Stimulated activated CD8-positive, alpha-beta memory T cell treated with anti-CD3 and anti-CD28 coated beads, Interleukin-12 subunit alpha, Interleukin-12 subunit beta, amount 100 ng/mL, for 1 hour (primary cell): ENCODE measurements around the gene NGF.

Experiments used
- DNase-seq: peaks from one replicate; pipeline ENCODE4 v3.0.0-alpha.2; 2020; ENCODE audit warnings: low read depth

Gene NGF

DNA sequence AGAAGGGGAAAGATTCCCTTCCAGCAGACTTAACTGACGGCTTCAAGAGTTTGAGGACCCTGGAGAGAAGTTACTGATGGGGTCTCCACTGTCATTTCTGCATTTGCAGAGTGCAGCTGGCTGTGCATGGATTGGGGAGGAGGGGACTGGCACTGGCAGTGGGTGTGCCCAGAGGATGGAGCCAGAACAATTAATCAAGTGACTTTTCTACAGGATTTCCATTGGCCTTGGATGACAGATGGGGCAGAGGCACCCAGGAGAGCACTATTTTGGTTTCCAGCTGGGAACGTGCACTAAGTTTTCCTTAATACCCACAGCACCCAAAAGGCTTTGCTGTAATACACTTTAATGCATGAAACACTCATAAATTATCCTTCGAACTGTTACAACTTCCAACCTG lies 1.3 kb downstream of the NGF start:
- no peak for DNase-seq

DNA sequence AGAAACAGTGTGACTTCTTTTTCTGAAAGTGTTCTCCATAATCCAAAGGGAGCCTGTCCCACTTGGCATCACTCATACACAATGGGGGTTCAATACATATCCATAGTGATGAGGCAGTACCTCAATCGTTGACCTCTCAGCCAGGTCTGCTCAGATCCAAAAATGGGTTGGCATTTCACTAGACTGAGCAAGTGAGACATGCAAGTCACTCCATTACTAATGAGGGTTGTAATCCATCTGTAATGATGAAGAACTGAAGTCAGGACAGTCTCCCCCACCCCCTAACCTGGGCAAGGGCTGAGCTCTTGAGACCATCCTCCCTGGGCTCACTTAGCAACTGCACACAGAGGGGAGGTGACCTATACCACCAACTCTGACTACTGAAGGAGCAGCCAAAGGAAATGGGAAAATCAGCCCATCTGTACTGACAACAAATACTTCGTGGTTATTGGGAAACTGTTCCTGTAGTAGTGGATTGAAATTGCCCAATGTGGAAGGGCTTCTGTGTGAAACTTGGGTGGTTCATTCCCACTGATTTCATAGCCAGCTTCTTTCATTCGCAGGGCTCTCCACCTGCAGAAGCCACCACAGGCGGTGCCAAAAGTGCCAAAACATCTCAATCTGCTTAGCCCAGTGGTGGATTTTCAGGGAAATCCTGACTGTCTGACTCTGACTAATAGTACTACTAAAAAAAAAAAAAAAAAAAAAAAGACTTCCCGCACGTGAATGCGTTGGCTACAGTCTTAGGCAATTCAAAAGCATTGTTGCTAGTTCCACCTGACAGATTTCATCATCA lies 5.0 kb downstream of the NGF start:
- DNase-seq = no peak

DNA sequence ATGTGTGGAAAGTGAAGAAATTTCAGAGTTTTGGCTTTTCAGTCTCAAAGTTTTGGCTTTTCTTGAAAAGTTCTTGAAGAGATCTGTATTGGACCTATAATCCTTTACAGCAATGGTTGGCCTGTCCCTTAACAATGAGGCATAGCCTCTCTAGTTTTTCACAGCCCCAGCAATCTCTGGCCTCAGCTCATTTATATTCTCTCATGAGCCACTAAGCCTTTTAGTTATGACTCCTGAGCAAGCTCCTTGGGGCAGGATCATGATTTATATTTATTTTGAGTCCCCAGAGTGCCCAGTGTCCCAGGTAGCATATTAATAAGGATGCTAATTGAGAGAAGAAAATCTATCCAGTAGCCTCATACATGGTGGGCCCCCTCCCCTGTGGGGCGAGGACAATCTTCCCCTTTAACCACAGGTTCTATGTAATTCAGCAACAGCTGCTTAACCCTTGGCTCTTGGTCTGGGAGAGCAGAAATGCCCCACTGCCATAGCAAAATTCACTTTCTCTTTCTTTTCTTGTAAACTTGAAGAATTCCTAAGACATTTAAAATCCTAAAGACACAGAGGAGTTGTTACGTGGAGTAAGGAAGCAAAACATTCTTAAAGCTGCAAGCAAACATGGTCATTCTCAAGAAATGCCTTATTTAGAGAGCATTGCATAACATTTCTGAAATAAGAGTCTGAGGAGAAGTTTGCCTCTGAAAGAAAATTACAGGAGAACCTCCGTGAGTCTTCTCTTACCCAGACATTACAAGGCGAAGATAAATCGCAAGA lies 6.3 kb downstream of the NGF start:
- DNase-seq = no peak

DNA sequence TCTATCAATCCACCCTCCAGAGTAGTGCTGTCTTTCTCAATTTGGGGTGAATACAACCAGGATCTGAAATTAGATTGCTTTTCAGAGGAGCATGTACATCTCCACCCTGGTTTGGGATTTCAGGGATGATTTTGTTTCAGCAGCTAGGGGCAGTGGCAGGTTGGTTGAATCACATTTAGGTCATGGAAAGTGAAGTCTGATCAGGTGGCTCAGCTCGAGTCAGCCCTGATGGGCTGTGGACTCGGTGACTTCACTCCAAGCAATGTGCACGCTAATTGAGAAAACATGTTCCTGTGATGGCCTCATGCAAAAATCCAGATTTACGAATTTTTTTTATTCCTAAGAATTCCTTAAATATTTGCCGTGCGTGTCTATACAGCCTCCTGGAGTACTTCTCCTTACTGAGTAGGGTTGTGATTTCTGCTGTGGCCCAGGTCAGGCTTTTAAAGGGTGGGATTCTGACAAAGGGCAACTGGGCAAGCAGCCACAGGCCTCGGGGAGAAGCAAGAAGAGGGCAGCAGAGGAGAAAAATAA lies 7.5 kb downstream of the NGF start:
- no peak for DNase-seq

DNA sequence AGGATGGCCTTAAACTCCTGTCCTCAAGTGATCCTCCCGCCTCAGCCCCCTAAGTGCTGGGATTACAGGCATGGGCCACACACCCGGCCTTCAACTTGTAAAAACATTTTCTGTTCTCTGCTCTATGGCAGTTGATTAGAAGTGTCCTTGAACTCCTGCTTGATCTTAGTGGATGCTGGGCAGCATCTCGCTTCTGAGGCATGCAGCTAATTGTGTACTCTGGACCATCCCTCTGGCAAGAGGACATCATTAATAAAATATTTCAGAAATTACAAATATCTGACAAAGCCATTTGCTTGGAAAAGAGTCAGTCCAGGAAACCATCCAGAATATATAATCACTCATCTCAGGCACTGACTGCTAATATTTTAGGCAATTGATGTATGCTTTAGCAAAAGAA lies 8.1 kb downstream of the NGF start:
- no peak for DNase-seq

DNA sequence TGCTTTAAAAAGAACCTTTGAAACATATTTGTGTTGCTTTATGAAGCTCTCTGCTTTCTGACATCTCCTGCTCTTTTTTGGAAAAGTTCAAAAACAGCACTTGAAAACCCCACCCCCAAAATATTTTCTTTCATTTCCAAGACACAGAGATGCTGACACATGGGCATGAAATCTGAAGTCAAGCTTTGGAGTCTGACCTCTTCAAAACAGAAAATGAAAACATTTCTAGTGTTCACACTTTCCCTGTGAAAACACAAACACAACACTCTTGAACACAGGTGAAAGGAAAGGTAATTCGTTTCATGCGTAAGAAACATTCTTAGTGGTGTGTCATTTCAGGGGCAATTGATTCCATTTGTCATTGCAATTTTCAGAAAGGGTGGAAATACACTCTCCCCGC lies 10.8 kb downstream of the NGF start:
- no peak for DNase-seq

DNA sequence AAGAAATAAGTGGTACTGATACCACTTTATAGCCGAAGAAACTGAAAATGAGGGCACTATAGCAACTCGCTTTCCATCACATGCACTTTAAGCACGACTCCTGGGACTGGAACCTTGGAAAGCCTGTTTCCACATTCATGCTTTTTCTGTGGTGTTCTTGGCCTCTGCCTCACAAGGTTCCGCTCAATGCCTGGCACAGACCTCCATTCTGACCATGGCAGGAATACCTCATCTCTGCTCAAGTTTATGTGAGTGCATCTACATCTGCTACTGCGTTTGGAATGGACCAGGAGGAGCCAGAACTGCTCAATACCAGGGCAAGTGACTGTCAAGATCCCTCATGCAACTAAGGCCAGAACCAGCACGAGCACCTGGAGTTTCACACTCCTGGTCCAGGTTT lies 11.6 kb downstream of the NGF start:
- no peak for DNase-seq

DNA sequence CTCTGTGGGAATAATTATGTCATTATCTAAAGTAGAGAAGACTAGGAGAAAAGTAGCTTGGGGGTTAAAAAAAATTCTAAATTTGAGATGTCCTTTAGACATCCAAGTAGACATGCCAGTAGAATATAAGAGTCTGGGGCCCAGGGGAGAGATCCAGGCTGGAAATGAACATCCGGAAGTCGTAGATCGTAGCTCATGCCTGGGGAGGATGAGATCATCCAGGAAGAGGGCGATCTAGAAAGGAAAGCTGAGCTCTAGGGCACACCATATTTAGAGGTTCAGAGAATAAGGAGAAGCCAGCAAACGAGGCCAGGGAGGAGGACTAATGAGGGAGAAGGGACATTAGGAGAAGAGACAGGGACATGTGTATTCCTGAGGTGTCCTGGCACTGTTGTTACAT lies 12.2 kb downstream of the NGF start:
- no peak for DNase-seq

DNA sequence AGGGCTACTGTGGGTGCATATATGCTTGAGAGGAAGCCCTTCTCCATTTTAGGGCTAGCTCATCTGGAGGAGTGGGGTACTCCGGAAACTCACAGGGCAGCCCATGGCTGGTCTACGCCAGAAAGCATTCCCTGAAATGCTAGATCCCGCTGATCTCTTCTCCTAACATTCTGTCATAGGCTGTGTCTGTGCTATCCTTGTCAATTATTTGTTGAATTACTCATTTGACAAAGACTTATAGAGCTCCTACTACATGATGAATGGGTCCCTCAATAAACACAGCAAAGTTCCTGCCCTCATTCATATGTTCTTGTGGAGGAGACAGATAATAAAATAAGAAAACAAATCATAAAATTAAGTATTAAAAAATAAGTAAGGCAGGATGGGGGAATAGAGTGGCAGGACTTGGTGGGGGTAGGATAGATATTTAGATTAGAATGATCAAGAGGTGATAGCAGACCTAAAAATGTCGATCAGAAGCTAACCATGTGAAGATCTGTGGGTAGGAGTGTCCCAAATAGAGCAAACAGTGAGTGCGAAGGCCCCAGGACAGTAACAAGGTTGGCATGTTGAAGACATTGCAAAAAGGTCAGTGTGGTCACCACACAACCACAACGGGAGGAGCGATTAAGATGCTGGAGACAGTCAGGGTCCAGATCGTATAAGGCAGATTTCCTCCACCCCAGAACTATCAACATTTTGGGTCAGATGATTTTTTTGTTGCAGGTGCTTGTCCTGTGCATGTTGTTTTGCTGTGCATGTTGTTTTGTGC lies 13.2 kb downstream of the NGF start:
- DNase-seq = no peak

DNA sequence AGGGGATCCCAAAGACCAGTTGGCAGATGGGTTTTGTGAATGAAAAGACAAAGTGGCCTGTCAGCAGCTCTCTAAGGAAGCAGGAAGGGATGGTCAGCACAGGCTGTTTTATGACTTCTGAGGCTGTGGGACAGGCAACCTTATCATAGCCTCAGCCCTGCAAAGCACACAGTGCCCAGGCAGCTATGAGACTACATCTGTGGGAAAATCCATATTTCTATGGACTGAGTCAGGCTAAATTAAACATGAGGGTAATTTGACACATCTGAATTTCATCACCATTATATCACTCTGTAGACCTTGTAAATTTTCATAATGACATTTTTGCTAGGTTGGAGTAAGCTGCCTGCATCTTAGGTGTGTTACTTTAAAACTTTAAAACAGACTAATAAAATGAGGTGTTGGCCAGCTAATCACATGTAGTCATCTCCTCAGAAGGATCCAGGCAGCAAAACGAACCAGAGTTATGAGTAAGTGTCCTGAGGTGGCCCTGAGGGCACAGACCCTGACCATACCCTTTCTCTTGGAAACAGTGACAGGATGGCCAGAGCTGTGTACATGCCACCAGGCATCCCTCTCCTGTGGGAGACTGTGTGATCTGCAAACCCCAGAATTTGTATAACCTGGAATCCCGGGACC lies 14.6 kb downstream of the NGF start:
- no peak for DNase-seq

DNA sequence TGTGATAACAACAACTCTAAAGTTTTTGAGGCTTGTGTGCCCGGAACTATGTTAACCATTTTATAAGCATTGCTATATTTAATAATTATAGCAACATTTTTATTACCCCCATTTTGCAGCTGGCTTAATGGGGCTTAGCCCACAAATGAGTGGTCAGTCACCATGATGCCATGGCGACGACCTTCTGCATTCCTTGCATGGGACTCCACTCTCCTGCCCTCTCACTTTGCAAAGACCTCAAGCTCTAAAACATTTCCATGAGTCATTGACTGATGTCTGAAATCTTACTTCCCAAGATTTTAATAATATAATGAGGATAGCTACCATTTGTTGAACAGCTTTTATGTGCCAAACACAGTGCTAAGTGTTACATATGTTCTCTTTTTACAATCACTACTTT lies 15.4 kb downstream of the NGF start:
- no peak for DNase-seq

DNA sequence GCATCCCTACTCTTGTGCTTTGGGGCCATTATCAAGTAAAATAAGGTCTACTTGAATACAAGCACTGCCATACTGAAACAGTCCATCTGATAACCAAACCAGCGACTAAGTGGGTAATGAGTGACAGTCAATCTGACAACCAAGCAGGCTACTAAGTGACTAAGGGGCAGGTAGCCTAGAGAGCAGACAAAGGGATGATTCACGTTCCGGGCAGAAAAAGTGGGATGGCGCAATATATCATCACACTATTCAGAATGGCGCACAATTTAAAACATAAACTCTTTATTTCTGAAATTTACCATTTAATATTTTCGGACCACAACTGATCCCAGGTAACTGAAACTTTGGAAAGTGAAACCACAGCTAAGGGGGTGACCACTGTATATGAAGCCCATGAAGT lies 17.7 kb downstream of the NGF start:
- no peak for DNase-seq

DNA sequence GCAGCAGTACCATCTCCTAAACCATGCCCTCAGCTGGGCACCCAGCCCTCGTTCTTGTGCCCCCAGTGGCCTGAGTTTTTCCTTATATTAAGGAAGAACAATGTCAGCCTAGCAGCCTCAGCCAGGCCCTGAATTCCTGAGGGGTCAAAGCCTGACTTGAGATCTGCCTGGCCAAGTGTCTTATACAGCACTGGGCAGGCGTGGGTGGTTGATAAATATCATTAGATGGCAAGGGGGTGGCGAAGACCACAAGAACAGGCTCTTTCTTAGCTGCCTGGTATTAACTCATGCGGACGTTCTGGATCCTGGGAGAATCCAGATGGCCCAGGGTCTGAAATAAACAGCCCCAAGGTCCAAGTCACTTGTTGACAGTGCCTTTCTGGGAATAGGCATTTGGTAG lies 18.3 kb downstream of the NGF start:
- DNase-seq = no peak

DNA sequence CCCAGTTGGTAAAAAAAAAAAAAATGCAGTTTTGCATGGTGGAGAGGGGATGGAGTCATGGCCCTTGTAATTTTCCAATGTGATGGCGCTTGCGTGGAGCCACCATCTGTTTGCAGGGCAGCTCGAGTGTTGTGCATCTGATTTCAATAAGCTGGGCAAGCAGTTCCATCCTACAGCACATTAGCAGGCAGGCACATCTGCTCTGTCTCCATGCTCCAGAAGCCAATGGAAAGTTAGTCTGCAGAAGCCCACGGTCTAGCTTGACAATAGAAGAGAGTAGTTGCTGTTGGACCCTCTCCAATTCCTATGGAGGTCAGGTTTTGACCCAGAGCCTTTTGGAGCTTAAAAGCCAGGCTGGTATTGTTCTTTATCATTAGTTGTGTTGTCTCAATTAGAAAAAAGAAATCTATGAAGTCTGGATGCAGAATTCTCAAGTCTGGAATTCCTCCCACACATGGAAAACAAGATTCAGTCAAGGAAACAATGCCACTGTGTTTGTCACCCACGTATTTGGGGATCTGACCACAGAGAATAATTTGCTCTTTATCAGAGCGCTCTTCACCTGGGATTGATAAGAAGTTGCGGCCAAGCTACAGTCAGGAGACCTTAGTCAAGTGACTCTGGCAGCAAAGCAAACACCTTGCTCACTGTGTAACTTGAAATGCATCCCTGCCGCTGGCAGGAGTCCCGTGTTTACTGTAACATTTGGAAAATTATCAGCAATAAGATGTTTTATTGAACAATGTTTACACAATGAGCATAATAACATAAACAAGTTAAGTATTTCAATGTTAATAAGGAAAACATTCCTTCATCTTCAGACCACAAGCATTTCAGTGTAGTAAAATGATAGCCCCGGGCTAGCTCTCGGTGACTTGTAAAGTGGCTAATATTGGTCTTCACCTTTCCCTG lies 20.7 kb downstream of the NGF start:
- no peak for DNase-seq

DNA sequence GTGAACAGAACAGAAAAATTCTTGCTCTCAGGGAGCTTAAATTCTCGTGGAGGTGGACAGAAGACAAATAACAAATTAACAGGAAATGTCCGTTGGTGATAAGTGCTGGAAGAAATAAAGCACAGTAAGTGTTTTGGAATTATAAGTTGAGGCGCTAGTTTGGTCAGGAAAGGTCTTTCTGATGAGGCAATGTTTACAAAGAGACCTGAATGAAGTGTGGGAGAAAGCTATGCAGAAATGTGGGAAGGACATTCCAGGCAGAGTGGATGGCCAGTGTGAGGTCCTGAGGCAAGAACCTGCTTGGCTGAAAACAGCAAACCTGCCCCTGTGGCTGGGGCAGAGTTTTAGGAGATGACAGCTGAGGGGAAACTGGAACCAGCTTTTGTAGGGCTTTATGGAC lies 23.3 kb downstream of the NGF start:
- DNase-seq = no peak

DNA sequence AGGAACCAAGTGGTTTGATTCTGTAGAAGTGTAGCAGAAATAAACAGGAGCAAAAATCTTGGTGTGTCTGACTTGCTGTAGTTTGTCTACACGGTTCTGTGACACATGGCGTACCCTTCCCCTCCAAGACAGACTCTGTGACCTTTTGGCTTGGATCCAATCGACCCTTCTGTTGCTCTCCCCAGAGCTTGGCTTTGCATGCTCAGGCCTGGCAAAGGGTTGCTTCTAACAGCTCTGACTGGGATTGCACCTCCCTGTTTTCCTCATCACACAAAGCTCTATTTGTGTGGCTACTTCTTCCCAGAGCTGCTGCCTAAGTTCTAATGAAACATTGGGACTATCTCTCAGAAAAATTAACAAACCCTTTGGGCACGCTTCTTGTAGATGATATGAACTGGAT lies 24.0 kb downstream of the NGF start:
- no peak for DNase-seq

DNA sequence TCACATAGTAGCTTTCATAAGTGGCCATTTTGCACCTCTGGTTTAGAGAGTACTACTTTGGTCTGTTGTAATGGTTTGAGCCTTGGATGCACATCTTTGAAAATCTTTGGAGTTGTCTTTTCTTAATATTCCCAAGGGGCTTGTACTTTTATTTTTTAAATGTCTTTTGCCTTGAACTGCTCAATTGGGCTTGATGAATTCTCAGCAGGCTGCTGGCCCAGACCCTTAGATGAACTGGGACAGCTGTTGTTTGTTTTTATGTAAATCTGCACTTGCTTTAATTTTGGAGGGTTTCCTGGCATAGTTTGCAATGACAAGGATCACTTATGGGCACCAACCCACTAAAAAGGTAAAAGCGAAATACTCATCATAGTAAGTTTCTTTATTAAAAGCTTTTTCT lies 24.9 kb downstream of the NGF start:
- no peak for DNase-seq

DNA sequence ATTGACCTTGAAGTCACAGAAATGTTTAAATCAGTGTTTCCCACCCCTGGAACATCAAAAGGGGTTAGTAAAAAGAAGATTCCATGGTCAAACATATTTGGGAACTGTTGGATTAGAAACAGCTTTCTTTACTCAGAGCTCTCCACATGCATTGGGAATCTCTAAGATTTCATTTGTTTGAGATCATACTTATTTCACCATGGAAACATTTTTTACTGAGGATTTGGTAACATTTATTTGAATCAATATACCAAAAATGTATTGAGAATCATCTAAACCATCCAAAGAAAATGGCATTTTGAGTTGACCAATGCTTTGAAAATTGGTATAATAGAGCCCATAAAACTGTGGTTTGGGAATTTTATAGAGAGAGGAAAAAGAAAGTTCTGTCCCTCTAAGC lies 25.3 kb downstream of the NGF start:
- DNase-seq = no peak

DNA sequence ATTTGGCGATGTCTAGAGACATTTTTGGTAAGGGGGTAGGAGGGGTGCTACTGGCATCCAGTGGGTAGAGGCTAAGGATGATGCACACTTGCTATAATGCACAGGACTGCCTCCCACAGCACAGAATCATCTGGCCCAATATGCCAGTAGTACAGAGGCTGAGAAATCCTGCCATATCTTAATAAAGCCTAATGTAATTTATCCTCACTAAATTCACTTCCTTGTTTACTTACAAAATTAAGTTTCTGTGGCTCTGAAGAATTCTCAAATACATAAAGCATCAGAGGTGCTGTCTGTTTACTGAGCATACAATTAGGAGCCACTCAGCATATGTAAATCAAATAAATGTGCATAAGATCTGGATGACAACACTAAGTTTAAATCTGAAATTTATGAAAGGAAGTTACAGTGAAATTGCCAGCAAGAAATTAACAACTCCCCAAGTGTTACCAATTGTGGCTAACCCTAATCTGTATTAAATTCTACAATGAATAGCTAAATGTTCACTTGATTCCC lies 26.5 kb downstream of the NGF start:
- DNase-seq = no peak

DNA sequence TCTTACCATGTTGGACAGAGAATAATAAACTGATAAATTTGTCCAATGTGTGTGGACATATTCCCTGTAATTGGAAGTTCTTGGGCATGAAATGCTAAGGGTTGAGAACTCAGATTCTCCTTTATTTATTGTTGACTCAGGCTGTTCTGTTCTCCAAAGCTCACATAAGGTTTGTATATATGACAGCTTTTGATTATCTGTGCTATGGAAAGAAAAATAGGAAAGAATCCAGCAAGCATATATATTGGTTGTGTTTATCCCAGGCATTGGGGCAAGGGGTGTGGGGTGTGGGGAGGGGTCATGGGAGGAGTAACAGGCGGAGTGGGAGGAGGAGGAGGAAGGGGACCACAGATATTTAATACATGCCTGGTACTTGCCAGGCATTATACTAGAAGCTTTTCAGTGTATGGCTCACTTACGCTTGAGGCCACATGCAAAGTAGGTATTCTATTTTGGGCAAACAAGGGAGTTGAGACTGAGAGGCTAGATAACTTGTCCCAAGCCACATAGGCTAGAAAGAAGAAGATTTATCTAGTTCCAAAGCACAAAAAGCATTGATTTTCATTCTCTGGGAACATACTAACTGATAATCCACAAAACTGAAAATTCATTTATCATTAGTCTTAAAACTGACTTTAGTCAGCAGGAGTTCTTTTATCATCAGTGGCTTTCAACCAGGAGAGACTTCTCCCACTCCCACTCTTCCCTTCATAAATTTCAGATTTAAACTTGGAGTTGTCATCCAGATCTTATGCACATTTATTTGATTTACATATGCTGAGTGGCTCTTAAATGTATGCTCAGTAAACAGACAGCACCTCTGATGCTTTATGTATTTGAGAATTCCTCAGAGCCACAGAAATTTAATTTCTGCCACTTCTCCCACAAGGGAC lies 27.2 kb downstream of the NGF start:
- DNase-seq = no peak
